ENCODE results near the gene SFTA2.
"Not testable (repeated sequence)": the region's sequence is repeated elsewhere in the genome, so short reads cannot be mapped to it uniquely, and the experiment has no call there.

The SFTA2 gene

DNA sequence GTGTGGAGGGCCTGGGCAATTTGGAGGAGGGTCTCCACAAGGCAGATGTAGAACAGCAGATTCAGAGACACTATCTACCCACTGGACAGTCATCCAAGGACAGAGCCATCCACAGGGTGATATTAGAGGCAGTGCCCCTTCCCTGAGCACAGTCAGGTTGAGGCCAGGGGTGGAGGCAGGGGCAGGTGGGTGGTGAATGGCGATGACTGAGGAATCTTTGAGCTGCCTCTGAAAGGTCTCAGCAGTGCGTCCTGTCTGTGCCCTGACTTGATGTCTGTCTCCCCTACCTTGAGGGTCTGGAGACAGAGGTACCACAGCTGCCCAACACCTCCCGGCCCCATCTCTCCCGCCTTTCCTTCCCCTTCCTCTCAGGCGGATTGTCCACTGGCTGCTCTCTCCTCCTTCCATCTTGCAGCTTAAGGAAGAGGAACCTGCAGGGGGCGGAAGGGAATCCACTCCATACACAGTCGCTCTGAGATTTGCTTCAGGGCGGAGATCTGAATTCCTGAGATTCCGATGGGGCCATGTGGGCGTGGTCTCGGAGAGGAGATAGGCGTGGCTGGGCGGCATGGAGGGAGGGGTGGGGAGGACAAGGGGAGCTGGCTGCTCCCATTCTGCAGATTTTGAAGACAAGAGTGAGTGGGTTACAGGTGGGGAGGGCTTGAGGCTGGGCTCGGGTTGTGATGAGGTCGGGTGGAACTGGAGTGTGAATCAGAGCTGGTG lies 10.5 kb upstream of the SFTA2 start:
- DNase-seq: peak; percentile 58

DNA sequence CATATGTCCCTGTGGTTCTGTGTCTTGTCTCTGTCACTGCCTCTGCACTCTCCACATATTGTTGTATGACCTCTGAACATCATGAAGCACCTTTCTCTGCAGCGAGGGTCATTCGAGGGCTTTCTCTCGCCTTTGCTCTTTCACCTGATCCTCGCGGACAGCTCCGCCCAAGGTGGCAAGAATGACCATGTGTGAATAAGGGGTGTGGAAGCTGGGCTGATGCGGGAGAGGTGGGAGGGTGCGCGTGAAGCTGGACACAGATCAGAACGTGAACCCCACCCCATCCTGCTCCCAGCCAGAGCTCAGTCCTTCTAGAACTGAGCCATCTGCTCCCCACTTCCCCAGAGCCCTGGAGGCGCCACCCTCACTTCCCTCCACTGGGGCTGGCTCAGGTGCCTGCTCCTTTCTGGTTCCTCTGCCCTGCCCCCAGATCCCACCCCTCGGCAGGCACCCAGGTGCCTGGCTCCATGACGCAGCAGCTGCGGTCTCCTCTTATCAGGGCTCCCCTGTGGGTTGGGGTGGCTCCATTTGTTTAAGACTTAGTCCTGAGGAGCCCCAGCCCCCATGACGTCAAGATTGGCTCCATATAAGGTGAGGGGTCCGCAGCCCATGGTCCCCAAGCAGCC lies 8.5 kb upstream of the SFTA2 start, which contains the start of gene MUCL3:
Gene MUCL3 (plus strand): TSS at position 613 of the 626 bp plus-strand sequence. CDS start 27 bp downstream, outside the sequence.
- no peak for DNase-seq

DNA sequence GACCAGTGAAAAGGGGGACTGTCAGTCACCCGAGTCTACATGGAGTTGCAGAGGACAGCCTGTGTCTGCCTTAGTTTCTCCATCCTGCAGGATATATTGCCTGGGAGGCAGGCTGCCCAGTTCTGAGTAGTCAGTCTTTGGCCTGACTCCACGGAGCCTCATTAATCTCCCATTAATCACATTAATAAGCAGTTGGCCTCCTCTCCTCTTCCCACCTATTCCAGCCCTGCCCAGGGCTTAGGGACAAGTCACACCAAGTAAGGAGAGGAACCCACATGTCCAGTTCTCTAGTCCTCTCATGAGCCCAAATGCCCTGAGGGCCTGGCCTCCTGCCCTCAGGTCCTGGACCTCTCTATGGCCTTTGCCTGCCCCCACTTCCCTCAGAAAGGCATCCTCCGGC lies 7.5 kb upstream of the SFTA2 start:
- DNase-seq: no peak

DNA sequence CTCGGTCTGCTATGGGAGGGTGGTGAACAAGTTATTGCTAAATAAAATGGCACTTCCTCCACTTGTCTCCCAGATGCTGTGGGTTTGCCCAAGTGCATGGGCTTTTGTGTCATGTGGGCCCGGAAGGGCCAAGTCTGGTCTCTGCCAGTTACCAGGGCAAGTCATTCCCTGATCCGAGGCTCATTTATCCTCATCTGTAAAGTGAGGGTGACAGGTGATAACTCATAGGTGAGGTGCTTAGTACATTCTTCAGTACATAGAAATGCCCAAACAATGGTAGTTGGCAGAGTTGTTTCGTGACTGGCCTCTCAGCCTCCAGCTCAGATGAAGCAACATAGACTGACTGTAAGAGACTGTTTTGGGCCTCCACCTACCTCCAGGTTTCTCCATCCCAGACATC lies 6.8 kb upstream of the SFTA2 start:
- DNase-seq: no peak

DNA sequence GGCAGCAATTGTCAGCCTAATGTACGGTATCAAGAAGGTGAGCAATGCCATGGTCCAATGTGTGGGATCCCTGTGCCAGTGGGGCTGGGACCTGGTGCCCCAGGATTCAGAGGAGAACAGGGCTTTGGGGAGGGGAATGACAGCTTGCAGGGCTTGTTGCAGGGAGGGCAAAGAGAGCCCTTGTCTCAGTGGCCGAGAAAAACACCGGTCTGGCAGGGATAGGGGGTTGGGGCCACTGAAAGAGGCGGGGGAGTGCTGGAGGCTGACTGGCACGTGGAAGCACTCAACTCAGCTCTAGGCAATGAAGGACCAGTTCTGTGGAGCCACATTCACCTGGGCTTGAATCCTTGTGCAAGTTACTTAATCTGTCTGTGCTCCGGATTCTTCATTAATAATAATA lies 5.3 kb upstream of the SFTA2 start:
- no peak for DNase-seq

DNA sequence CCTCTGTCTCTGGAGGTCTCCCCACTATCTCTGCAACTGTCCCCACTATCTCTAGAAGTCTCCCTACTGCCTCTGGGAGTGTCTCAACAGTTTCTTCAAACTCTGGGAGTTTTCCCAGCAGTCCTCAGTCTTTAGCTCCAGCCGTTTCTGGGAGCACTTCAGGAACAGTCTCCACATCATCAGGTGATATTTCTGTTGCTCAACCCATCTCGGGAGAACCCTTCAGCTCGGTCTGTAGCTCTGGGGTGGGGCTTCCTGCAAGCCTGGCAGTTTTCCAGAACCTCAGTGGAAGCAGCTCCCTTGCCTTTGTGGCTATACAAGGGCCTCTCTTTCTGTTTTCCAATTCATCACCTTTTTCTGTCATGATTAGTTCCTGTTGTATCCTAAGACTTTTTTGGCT lies 3.0 kb upstream of the SFTA2 start:
- no peak for DNase-seq

DNA sequence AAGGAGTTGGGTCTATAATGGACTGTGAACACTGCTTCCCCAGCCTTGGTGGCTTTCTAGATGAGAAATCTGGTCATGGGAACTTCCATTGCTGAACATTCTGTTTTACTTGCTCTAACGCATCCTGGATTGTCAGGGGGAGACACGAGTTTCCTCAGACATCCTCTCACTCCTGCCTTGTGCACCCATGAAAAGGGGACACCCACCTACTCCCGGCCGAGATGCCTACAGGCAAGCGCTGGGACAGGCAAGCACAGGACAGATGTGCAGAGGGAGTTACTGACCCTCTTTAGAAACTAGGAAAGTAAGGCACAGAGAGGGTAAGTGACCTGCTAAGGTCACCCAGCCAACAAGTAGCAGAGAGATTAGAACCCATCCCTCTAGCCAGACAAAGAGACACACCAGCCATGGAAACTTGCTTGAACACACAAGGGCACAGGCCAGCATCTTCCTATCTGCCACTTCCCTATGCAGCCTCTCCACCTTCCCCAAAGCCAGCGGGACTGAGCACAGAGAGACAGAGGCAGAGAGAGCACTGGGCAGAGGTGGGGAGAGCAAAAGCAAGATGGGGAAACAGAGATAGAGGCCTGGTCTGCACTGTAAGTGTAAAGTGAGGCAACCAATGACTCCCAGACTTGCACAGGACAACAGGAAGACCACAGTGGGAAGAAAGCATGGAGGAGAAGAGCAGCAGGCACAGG lies 845 bp upstream of the SFTA2 start:
- no peak for DNase-seq

DNA sequence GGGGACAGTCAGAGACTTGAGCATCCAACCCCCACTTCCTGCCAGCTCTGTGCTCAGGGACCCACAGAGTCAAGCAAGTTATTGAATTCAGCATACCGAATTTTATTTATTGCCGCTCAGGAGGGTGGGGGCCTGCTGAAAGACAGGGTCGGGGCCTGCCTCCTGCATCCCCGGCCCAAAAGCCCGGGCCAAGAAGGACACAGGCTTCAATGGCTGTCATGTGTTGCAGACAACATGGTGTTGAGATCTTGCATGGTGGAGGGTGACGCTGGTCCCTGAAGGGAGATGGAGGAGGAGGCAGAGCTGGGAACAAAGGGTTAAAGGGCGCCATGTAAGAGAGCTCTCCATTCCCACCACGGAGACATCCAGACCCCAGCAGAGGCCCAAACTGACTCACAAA lies 698 bp downstream of the SFTA2 start:
- DNase-seq: no peak

DNA sequence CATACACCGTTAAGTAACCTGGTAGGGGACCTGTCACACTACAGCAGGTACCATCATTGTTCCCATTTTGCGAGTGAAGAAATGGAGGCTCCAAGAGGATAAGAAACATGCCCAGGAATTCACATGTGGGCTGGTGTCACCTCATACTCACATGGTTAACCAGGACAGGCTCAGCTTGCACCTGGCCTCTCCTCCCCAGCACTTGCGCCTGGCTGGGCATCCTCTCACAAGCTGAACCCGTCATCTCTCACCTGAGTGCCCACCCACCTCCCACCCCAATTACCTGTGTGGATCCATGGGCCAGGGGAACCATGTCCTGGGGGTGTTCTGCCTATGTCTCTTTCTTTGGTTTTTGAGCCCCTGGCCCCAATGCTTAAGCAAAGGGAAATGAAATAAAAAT lies 1.5 kb downstream of the SFTA2 start:
- no peak for DNase-seq

DNA sequence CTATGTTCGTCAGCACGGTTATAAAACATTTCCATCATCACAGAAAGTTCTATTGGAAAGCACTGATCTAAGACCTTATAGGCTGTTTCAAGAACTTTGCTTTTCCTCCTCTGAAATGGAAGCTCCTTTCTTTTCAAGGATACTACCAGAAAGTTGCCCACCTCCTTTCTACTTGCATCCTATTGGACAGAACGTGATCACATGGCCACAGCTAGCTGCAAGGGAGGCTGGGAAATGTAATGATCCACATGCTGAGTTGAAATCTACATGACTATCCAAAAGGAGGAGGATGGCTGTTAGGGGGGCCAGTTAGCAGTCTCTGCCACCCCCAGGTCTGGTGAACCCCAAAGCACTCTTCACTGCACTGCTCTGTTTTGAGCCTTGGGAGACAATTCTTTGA lies 3.3 kb downstream of the SFTA2 start:
- no peak for DNase-seq

DNA sequence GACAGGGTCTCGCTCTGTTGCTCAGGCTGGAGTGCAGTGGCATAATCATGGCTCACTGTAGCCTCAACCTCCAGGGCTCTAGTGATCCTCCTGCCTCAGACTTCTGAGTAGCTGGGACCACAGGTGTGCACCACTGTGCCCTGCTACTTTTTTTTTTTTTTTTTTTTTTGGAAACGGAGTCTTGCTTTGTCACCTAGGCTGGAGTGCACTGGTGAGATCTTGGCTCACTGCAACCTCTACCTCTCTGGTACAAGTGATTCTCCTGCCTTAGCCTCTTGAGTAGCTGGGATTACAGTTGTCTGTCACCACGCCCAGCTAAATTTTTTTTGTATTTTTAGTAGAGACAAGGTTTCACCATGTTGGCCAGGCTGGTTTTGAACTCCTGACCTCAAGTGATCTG lies 4.9 kb downstream of the SFTA2 start:
- DNase-seq: not testable (repeated sequence)

DNA sequence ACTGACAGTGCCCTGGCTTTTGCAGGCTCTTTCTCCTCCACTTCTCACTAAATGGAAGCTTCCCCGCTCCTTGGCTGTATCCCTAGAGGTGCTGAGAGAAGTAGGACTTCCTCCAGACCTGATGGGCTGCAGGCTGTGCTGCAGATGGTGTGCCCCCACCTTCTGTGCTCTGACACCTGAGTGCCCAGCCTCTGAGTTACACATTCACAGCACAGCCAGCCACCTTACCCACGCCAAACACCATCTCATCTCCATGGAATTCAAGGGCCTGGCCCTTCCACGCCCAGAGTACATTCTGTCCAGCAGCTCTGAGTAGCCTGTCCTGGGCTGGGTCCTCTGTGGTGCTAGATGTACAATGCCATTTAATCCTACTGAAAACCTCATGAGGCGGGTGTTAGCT lies 5.3 kb downstream of the SFTA2 start:
- DNase-seq: no peak

DNA sequence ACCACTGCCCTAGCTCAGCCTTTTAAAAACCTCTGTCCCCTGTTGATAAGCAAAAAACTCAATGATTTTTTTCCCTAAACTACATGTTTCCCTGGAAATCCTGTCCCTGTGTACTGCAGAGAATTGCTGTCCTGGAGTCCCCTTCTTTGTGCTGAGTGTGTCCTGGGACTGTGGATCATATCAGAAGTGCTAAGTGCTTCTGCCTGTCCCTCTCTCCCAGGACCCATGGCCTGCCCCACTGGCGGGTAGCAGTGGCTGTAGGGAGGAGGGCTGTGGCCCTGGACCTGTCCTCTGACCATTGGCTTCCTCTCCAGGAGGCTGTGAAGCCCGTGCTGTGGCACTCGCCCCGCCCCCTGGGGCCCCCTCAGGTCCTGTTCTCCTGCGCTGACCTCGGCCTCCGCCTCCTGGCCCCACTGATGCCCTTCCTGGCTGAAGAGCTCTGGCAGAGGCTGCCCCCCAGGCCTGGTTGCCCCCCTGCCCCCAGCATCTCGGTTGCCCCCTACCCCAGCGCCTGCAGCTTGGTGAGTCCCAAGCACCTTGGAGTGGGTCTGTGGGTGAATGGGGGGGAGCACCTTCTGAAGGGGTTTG lies 7.8 kb downstream of the SFTA2 start:
- not testable (repeated sequence) for DNase-seq

DNA sequence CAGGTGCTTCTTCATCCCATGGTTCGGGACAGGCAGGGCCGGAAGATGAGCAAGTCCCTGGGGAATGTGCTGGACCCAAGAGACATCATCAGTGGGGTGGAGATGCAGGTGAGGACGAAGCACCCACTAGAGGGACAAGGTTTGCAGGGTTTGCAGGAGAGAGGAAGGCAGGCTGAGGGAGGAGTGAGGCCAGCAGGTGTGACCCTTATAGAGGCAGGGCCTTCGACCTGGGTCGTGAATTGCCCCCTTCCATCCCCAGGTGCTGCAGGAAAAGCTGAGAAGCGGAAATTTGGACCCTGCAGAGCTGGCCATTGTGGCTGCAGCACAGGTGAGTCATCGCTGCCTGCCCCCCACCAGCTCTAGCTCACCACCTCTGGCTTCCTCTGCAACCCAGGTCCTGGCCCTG lies 9.5 kb downstream of the SFTA2 start:
- no peak for DNase-seq

DNA sequence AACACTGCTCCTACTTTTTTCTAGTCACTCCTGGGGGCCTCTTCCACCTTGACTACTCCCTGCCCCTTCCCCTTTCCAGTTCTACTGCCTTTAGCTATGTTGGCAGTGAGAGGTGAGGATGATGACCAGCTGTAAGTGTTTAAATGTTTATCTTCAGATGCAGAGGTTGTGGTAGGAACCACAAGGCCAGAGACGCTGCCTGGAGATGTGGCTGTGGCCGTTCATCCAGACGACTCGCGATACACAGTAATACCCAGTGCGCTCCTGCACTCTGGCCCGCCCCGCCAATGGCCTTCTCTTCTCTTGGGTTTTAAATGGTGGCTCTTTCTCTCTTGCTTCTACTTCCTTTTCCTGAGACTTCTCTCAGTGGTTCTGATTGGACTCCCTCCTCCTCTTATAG lies 13.3 kb downstream of the SFTA2 start:
- no peak for DNase-seq

DNA sequence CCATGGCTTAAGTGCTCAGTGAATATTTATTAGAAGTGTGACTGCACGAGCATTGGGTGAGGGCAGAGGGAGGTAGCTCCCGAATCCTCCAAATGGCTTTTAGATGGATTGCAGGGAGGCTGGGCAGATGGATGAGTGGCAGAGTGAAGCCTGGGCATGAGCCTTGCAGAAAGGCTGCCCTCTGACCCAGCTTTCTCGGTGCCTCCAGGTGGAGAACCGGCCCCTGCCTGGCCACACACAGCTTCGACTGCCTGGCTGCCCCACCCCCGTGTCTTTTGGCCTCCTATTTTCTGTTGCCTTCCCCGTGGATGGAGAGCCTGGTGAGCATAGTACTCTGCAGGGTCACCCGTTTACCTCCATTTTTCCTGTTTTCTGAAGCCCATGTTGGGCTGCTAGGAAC lies 14.5 kb downstream of the SFTA2 start:
- no peak for DNase-seq

DNA sequence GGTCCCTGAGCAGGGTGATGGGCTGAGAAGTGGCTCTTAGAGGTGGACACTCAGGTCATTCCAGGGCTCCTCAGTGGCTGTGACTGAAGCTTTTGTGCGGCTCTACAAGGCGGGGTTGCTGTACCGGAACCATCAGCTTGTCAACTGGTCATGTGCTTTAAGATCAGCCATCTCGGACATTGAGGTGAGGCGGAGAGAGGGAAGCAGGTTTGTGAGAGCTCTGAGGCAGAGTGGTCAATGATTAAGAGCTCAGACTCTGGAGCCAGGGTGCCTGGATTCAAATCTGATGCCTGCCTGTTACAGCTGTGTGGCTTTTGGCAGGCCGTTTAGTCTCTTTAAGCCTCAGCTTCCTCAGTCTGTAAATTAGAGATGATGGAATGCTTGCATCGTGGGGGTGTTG lies 14.9 kb downstream of the SFTA2 start:
- DNase-seq: no peak

DNA sequence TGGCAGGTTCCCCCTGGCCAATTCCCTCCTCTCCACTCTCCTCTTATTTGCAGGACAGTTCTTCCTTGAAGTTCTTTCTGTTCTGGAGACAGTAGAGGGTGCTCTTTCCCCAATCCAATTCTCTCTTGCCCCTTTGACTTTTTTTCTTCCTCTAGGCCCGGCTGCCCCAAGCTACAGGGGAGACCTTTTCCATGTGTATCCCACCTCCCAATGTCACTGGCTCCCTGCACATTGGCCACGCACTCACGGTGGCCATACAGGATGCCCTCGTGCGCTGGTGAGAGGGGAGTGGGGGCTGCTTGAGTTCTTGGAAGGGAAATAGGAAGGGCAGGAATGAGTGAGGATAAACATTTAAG lies 16.4 kb downstream of the SFTA2 start:
- peak; percentile 49 for DNase-seq

DNA sequence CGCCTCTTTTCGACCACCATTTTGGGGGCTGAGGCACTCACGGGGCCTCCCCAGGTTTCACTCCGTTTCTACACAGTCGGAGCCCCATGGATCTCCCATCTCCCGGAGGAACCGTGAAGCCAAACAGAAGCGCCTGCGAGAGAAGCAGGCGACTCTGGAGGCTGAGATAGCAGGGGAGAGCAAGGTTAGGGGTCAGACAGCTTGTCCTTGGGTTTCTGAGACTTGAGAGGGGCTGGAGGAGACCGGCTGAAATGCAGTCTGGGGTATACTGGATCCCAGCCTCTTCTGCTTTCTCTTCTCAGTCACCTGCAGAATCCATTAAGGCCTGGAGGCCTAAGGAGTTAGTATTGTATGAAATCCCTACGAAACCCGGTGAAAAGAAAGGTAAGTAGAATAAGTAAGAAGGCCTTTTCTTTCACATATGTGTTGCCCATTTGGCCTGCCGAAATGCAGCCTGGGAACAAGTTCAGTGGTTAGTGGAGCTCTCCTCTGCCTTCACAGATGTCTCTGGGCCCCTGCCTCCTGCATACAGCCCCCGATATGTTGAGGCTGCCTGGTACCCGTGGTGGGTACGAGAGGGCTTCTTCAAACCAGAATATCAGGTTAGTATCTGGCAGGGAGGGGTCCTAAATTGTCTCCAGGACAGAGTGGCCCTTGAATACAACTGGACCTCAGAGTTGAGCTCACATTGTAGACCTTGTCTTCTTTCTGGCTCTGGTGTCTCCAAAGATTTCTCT lies 16.9 kb downstream of the SFTA2 start:
- peak; percentile 52 for DNase-seq

DNA sequence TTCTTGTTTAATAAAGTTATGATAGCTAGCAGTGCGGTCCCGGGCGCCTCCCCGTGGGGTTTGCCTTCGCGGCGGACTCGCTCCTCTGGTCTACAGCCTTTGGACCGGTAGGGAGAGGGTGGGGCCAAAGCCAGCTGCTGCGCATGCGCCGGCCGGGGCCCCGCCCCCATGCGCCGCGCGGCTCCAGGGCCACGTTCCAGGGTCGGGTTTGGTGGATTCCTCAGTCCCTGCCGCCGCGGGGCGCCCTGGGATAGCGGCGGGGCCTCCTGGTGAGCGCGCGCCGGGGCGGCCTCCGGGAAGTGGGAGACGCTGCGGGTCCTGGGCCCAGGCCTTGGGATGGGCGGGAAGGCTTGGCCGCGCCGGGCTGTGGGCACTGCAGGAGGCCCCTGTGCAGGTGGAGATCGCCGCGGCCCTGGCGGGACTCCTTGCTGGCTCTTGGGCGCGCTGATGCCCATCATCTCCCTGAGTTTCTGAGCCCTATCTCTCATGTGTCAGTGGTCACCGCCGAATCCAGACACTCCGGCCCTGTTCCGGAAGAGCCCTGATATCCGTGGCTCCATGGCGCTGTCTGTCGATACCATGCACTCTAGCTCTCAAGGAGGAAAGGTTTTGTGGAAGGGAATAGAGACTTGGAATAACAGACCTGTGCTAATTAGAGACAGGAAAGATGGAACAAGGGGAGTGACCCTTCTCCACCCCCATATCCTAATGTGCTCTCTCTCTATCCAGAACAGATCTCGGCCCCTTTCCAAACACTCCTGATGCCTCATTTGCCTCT lies 17.7 kb downstream of the SFTA2 start, which contains the start of gene VARS2:
Gene VARS2 (plus strand): TSS at position 163 of the 778 bp plus-strand sequence. CDS start 599 bp downstream, at position 762.
- peak; percentile 97 for DNase-seq

DNA sequence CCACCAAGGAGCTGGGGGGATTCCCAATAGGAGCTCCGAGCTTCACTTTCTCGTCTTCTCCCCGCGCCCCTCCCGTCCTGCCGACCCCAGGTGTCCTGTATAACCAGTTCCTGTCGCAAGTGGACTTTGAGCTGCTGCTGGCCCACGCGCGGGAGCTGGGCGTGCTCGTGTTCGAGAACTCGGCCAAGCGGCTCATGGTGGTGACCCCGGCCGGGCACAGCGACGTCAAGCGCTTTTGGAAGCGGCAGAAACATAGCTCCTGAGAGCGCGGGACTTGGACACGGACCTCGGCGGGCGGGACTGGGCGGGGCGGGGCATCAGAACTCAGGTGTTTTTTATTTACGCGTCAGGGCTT lies 18.3 kb downstream of the SFTA2 start:
- no peak for DNase-seq

Measured in right forelimb (tissue), 1 donor.